DOHH2 (cell line): ENCODE results near the gene MYLIP.

ENCODE experiments used
- EZH2phosphoT487 ChIP-seq: fragments of 200-600 bp; sonication (generic); IDR thresholded peaks from 2 replicates; pipeline ENCODE4 v1.6.1; 2017; ENCODE audit warnings: borderline replicate concordance, mild to moderate bottlenecking, antibody characterized with exemption, low read length, moderate library complexity, mixed read lengths
- TF ChIP-seq, protein P1 (sequence below): fragments of 200-600 bp; sonication (generic); IDR thresholded peaks from one replicate; pipeline ENCODE4 v1.5.1; 2014; ENCODE audit warnings: antibody characterized with exemption, mild to moderate bottlenecking, low read depth, low read length; ENCODE audit not compliant: poor library complexity, severe bottlenecking

DNA sequence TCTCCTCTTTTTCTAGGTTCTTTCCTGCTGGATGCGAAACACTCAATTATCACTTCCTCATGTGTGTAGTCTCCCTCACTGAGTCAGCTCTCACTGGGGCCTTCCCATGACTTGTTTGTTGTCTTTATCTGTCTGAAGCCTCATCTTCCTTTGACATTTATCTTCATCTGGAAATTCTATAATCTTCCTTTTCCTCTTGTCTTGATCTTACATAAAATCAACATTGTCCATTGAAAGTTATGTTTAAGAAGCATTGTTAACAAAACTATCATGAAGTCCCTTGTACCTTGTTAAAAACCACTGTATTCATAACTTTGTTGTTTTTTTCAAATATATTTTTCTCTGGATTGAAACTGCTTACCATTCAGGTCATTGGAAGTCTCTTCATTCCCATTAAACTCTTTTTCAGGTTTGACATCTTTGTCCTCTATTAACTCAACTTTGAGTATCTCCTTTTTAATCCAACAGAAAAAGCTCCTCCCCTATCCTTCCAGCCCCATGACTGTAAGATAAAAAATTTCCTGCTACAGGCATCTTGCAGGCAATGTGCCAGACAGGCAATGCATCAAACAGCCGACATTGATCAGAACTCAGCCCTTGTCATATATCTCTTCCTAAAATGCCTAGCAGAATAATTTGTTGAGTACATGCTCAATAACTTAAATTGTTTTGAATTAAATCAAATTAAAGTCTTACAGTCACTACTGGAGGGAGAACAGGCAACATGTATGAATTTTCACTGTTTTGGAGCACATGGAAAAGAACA, 34.8 kb downstream of the MYLIP start:
- TF ChIP-seq, protein P1, sequence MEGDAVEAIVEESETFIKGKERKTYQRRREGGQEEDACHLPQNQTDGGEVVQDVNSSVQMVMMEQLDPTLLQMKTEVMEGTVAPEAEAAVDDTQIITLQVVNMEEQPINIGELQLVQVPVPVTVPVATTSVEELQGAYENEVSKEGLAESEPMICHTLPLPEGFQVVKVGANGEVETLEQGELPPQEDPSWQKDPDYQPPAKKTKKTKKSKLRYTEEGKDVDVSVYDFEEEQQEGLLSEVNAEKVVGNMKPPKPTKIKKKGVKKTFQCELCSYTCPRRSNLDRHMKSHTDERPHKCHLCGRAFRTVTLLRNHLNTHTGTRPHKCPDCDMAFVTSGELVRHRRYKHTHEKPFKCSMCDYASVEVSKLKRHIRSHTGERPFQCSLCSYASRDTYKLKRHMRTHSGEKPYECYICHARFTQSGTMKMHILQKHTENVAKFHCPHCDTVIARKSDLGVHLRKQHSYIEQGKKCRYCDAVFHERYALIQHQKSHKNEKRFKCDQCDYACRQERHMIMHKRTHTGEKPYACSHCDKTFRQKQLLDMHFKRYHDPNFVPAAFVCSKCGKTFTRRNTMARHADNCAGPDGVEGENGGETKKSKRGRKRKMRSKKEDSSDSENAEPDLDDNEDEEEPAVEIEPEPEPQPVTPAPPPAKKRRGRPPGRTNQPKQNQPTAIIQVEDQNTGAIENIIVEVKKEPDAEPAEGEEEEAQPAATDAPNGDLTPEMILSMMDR = no peak
- TF ChIP-seq EZH2phosphoT487 = no peak
